B cell (primary cell): ENCODE data around the gene NEGR1. TPM values are rescaled to one million over a fixed set of nuclear protein-coding genes. Genes with fewer than 3 reads are reported as not detected.

Experiments used
- ATAC-seq: fragments of 200-7000 bp; cut with Tn5 transposase; one replicate; pipeline ENCODE4 v1.10.0; 2021; ENCODE audit warnings: low read depth, mild to moderate bottlenecking, moderate number of reproducible peaks, moderate library complexity
- CTCF ChIA-PET: fragments of 350-600 bp; sonication (Branson Sonifier 250); formaldehyde crosslinking; loops from one replicate; lab custom pipeline; 2021; ENCODE audit warnings: antibody characterized with exemption, inconsistent platforms; lab: Charles Lee
- POLR2A ChIA-PET: fragments of 350-600 bp; sonication (Branson Sonifier 250); formaldehyde crosslinking; loops from one replicate; lab custom pipeline; 2021; ENCODE audit warnings: antibody characterized with exemption; lab: Charles Lee
- DNase-seq: peaks from one replicate; pipeline ENCODE4 v3.0.0; 2013
- H2AFZ ChIP-seq: 2 replicates; pipeline ENCODE4 v1.6.1; 2012; ENCODE audit warnings: mild to moderate bottlenecking, low read depth, low read length; ENCODE audit not compliant: insufficient read depth, poor library complexity, severe bottlenecking
- H3K27ac ChIP-seq, 2 donors: 1 replicate in 1 of 2; 2 replicates in 1 of 2; pipeline ENCODE4 v1.5.1; 2012 to 2013; ENCODE audit warnings: low read length in 2 of 2, mild to moderate bottlenecking in 2 of 2, moderate library complexity in 1 of 2
- H3K27me3 ChIP-seq, 4 experiments: fragments of 200-600 bp in 1 of 4; sonication (generic) in 1 of 4; replicated peaks in 1 of 4; 1 replicate in 2 of 4; 2 replicates in 2 of 4; pipeline versions ENCODE4 v1.6.1 to v1.7.0; 2013 to 2016; ENCODE audit warnings: low read length in 3 of 4, mild to moderate bottlenecking in 2 of 4, mixed read lengths in 1 of 4, moderate library complexity in 1 of 4; ENCODE audit not compliant: insufficient read depth in 4 of 4, control insufficient read depth in 3 of 4; ENCODE audit errors: control extremely low read depth in 1 of 4
- H3K36me3 ChIP-seq, 2 experiments: replicated peaks in 1 of 2; 1 replicate in 1 of 2; 2 replicates in 1 of 2; pipeline versions ENCODE4 v1.6.1 to v1.7.1; 2013; ENCODE audit warnings: low read length in 1 of 2; ENCODE audit not compliant: insufficient read depth in 2 of 2, control insufficient read depth in 1 of 2; ENCODE audit errors: control extremely low read depth in 1 of 2, extremely low read depth in 1 of 2
- H3K4me1 ChIP-seq, 2 donors: fragments of 200-600 bp in 1 of 2; sonication (generic) in 1 of 2; 1 replicate in 1 of 2; 2 replicates in 1 of 2; pipeline versions ENCODE4 v1.5.1 to v1.6.1; 2013 to 2017; ENCODE audit warnings: low read length in 2 of 2; ENCODE audit not compliant: control insufficient read depth in 2 of 2, insufficient read depth in 2 of 2
- H3K4me2 ChIP-seq: replicated peaks from 2 replicates; pipeline ENCODE3; 2012; ENCODE audit warnings: mild to moderate bottlenecking, low read depth, low read length; ENCODE audit not compliant: poor library complexity, severe bottlenecking
- H3K4me3 ChIP-seq, 5 experiments: fragments of 200-600 bp in 1 of 5; sonication (generic) in 1 of 5; 1 replicate in 3 of 5; 2 replicates in 2 of 5; pipeline versions ENCODE4 v1.5.1 to v1.7.0; 2011 to 2016; ENCODE audit warnings: low read length in 4 of 5, mild to moderate bottlenecking in 4 of 5, low read depth in 2 of 5, control low read depth in 1 of 5, moderate library complexity in 1 of 5; ENCODE audit not compliant: insufficient read depth in 1 of 5; ENCODE audit errors: control extremely low read depth in 1 of 5, extremely low read depth in 1 of 5
- H3K79me2 ChIP-seq: fragments of 200-600 bp; sonication (generic); one replicate; pipeline ENCODE4 v1.6.0; 2016; ENCODE audit warnings: low read length; ENCODE audit not compliant: control insufficient read depth, insufficient read depth
- H3K9ac ChIP-seq: fragments of 200-600 bp; sonication (generic); 2 replicates; pipeline ENCODE4 v1.6.1; 2017; ENCODE audit warnings: mild to moderate bottlenecking, low read length, moderate library complexity
- H3K9me3 ChIP-seq, 3 donors: one replicate each; pipeline versions ENCODE4 v1.6.1 to v1.7.1; 2013; ENCODE audit warnings: low read length in 2 of 3; ENCODE audit not compliant: control insufficient read depth in 2 of 3, insufficient read depth in 1 of 3; ENCODE audit errors: control extremely low read depth in 1 of 3
- H4K20me1 ChIP-seq: 2 replicates; pipeline ENCODE4 v1.6.0; 2012; ENCODE audit warnings: mild to moderate bottlenecking, low read length; ENCODE audit not compliant: insufficient read depth, control insufficient read depth, poor library complexity, severe bottlenecking
- H3K27ac Mint-ChIP-seq: one replicate; pipeline ENCODE4 v1.8.0; 2021; ENCODE audit warnings: mixed read lengths
- H3K27me3 Mint-ChIP-seq: one replicate; pipeline ENCODE4 v1.8.0; 2021; ENCODE audit warnings: mixed read lengths
- H3K4me1 Mint-ChIP-seq: one replicate; pipeline ENCODE4 v1.8.0; 2021; ENCODE audit warnings: mixed read lengths
- H3K4me3 Mint-ChIP-seq: one replicate; pipeline ENCODE4 v1.8.0; 2021; ENCODE audit warnings: mixed read lengths
- H3K9me3 Mint-ChIP-seq: one replicate; pipeline ENCODE4 v1.8.0; 2022; ENCODE audit warnings: mixed read lengths; ENCODE audit not compliant: insufficient read depth
- CTCF ChIP-seq: fragments of 200-600 bp; IDR thresholded peaks from one replicate; pipeline ENCODE4 v1.8.0; 2022; ENCODE audit warnings: antibody characterized with exemption, mild to moderate bottlenecking
- EZH2 ChIP-seq: IDR thresholded peaks from 2 replicates; pipeline ENCODE4 v1.6.1; 2012; ENCODE audit warnings: borderline replicate concordance, low read depth, mild to moderate bottlenecking, moderate library complexity, low read length; ENCODE audit not compliant: insufficient read depth, poor library complexity, severe bottlenecking
- WGBS: methylation state at CpG from one replicate; pipeline ENCODE4 v1.1.5; 2013; ENCODE audit warnings: missing lambda C conversion rate; ENCODE audit not compliant: insufficient coverage; 5-methylcytosine and 5-hydroxymethylcytosine counted together
- intact Hi-C: fragments of 100-400 bp; cut with micrococcal nuclease; formaldehyde crosslinking; loops from one replicate; pipeline ENCODE4 v1.10.0; 2022
- polyA plus RNA-seq: library from polyadenylated mRNA; depleted of rRNA; stranded (reverse); fragments of >200 nt; gene quantifications from 2 replicates; pipeline ENCODE4 v1.2.3, GENCODE V29; 2012
- total RNA-seq, 2 donors: library from RNA; stranded (reverse); fragments of 120-200 nt in 1 of 2; gene quantifications; 1 replicate in 1 of 2; 2 replicates in 1 of 2; pipeline versions ENCODE4 v1.2.3 to v1.2.4, GENCODE V29; 2013 to 2022

NEGR1 gene
- total and polyA plus RNA-seq, 2 donors (not counting 1 experiment from before 2014, with no cell fraction given) = 0.01 TPM; not detected in 1

GRCh38 chr1:71967670-71968069 lies 314.7 kb downstream of the NEGR1 start:
- Histone ChIP-seq H3K4me2 (no peak overlapping the region), H2AFZ (no peak overlapping the region), H3K36me3 (no peaks in the 10 kb centered on the region), H3K4me3 (no peak overlapping the region), H3K27ac (no peak overlapping the region), H3K9ac (no peak overlapping the region), H3K9me3 (no peaks in the 10 kb centered on the region), H3K79me2 (no peaks in the 10 kb centered on the region), H4K20me1 (no peaks in the 10 kb centered on the region), H3K27me3 (no peaks in the 10 kb centered on the region), H3K4me1 (no peaks in the 10 kb centered on the region)
- CTCF ChIA-PET = no interaction called here
- H3K9me3 Mint-ChIP-seq = no peaks in the 10 kb centered on the region
- no peak for TF ChIP-seq CTCF
- no peak for TF ChIP-seq EZH2
- DNase-seq (no peak), ATAC-seq (no peak)
- POLR2A ChIA-PET = no interaction called here
- H3K27ac Mint-ChIP-seq = no peak overlapping the region
- H3K4me3 Mint-ChIP-seq = no peak overlapping the region
- intact Hi-C loops = no loop called here
- no CpG with 5 or more reads among the region's 2 CpGs for WGBS
- H3K27me3 Mint-ChIP-seq = no peaks in the 10 kb centered on the region
- no peaks in the 10 kb centered on the region for H3K4me1 Mint-ChIP-seq

- H3K4me1 ChIP-seq = no peaks in the 10 kb centered on the region
- H4K20me1 ChIP-seq = no peaks in the 10 kb centered on the region
- no peaks in the 10 kb centered on the region for H3K9me3 Mint-ChIP-seq
- H3K27ac Mint-ChIP-seq = no peak overlapping the region
- POLR2A ChIA-PET = no interaction called here
- H3K4me3 Mint-ChIP-seq = no peak overlapping the region
- no peak overlapping the region for H3K9ac ChIP-seq
- DNase-seq = no peak
- H3K4me3 ChIP-seq = no peak overlapping the region
- H3K9me3 ChIP-seq = no peaks in the 10 kb centered on the region
- H3K27me3 ChIP-seq = no peaks in the 10 kb centered on the region
- WGBS = 100% methylated on average over 2 of the region's 6 CpGs
- CTCF ChIA-PET = no interaction called here
- no peak overlapping the region for H3K4me2 ChIP-seq
- H3K27me3 Mint-ChIP-seq = no peaks in the 10 kb centered on the region
- H3K4me1 Mint-ChIP-seq = no peaks in the 10 kb centered on the region
- no peak overlapping the region for H2AFZ ChIP-seq
- ATAC-seq = no peak
- intact Hi-C loops = no loop called here
- H3K79me2 ChIP-seq = no peaks in the 10 kb centered on the region
- H3K36me3 ChIP-seq = no peaks in the 10 kb centered on the region
- no peak overlapping the region for H3K27ac ChIP-seq
- TF ChIP-seq CTCF (no peak), EZH2 (no peak)
Observed at GRCh38 chr1:71964188-71964587, 318.2 kb downstream of the NEGR1 start.
